Fibroblast of lung (primary cell): ENCODE results near the gene BRAF. TPM values are rescaled to one million over a fixed set of nuclear protein-coding genes. Genes with fewer than 3 reads are reported as not detected.
"Not testable (repeated sequence)": the region's sequence is repeated elsewhere in the genome, so short reads cannot be mapped to it uniquely, and the experiment has no call there.

Experiments used
- DNase-seq, 2 donors: peaks; one replicate each; pipeline versions ENCODE4 v3.0.0 to v3.0.0-alpha.2; 2010; ENCODE audit warnings: low read depth in 2 of 2
- H2AFZ ChIP-seq: 2 replicates; pipeline ENCODE4 v1.5.1; 2012; ENCODE audit warnings: low read length, control low read depth, inconsistent platforms
- H3K27ac ChIP-seq: 2 replicates; pipeline ENCODE4 v1.5.1; 2011; ENCODE audit warnings: low read length, control low read depth; ENCODE audit not compliant: insufficient read depth
- H3K27me3 ChIP-seq: 2 replicates; pipeline ENCODE4 v1.5.1; 2011; ENCODE audit warnings: mild to moderate bottlenecking, low read length; ENCODE audit not compliant: control insufficient read depth, insufficient read depth
- H3K36me3 ChIP-seq: 2 replicates; pipeline ENCODE4 v1.5.1; 2011; ENCODE audit warnings: low read length; ENCODE audit not compliant: control insufficient read depth, insufficient read depth
- H3K4me1 ChIP-seq: 2 replicates; pipeline ENCODE4 v1.5.1; 2011; ENCODE audit warnings: low read length; ENCODE audit not compliant: control insufficient read depth, insufficient read depth; ENCODE audit errors: extremely low read depth
- H3K4me2 ChIP-seq: 2 replicates; pipeline ENCODE4 v1.5.1; 2011; ENCODE audit warnings: low read length, control low read depth; ENCODE audit not compliant: insufficient read depth; ENCODE audit errors: extremely low read depth
- H3K4me3 ChIP-seq, 4 experiments: fragments of 200-600 bp in 1 of 4; sonication (generic) in 1 of 4; replicated peaks in 1 of 4; 2 replicates each; pipeline ENCODE4 v1.5.1; 2011 to 2016; ENCODE audit warnings: low read length in 4 of 4, low read depth in 3 of 4, mild to moderate bottlenecking in 3 of 4, control low read depth in 2 of 4, inconsistent platforms in 1 of 4, mixed read lengths in 1 of 4; ENCODE audit not compliant: insufficient read depth in 1 of 4; ENCODE audit errors: control extremely low read depth in 1 of 4
- H3K79me2 ChIP-seq: 2 replicates; pipeline ENCODE4 v1.5.1; 2012; ENCODE audit warnings: mild to moderate bottlenecking, low read length, inconsistent platforms; ENCODE audit not compliant: control insufficient read depth, insufficient read depth
- H3K9ac ChIP-seq: 2 replicates; pipeline ENCODE4 v1.5.1; 2011; ENCODE audit warnings: mild to moderate bottlenecking, low read length, control low read depth; ENCODE audit not compliant: insufficient read depth
- H3K9me3 ChIP-seq: 2 replicates; pipeline ENCODE4 v1.5.1; 2012; ENCODE audit warnings: low read depth, low read length; ENCODE audit not compliant: control insufficient read depth, insufficient read depth
- H4K20me1 ChIP-seq: 2 replicates; pipeline ENCODE4 v1.5.1; 2011; ENCODE audit warnings: low read length; ENCODE audit not compliant: control insufficient read depth, insufficient read depth; ENCODE audit errors: extremely low read depth
- CTCF ChIP-seq, 2 donors: IDR thresholded peaks in 1 of 2; conservative IDR thresholded peaks in 1 of 2; 1 replicate in 1 of 2; 2 replicates in 1 of 2; pipeline ENCODE4 v1.5.1; 2011 to 2012; ENCODE audit warnings: low read length in 2 of 2, control low read depth in 1 of 2, inconsistent platforms in 1 of 2, low read depth in 1 of 2, mild to moderate bottlenecking in 1 of 2
- EZH2 ChIP-seq: IDR thresholded peaks from 2 replicates; pipeline ENCODE4 v1.5.1; 2012; ENCODE audit warnings: low read length, control low read depth, mild to moderate bottlenecking; ENCODE audit errors: missing control alignments
- polyA plus RNA-seq, 2 donors: library from polyadenylated mRNA; depleted of rRNA in 1 of 2; stranded (reverse) in 1 of 2; unstranded in 1 of 2; fragments of >200 nt; gene quantifications; 2 replicates each; pipeline ENCODE4 v1.2.1, GENCODE V29; 2011 to 2012; ENCODE audit warnings: missing spikeins in 1 of 2
- total RNA-seq: library from RNA; depleted of rRNA; stranded (reverse); fragments of >200 nt; gene quantifications from 2 replicates; pipeline ENCODE4 v1.2.1, GENCODE V29; 2014

BRAF gene
- total and polyA plus RNA-seq, 2 donors (not counting 1 experiment from before 2014, with no cell fraction given), result 21.1 to 23.1 TPM

DNA sequence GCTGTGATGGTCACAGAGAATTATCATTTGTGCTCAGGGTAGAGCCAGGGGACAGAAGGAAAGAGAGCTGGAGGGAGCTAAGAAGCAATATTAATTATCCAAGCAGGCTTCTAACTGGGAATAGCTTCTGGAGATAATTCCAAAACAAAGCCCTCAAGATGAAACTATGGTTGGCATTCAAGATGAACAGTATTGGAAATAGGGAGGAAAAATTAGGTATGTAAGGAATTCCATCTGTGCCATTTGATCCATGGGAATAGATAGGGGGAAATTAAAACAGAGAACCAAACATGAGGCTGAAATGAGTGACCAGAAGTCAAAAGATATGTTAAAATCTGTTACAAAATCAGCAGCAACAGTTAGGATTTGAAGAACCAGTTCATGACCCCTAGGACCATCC, 152.9 kb downstream of the BRAF start:
- H3K4me3 ChIP-seq, result no peak overlapping the region
- no peaks in the 10 kb centered on the region for H4K20me1 ChIP-seq
- H2AFZ ChIP-seq, result no peak overlapping the region
- H3K79me2 ChIP-seq, result no peaks in the 10 kb centered on the region
- H3K9me3 ChIP-seq, result no peaks in the 10 kb centered on the region
- TF ChIP-seq EZH2 (no peak), CTCF (conservative IDR thresholded peaks at IDR 0.05 in 1 of 2, IDR thresholded peaks at IDR 0.05 in 1 of 2; ENCODE audit: low read depth in 1 of 2, low read length in 2 of 2) (no peak)
- peak in 1 of 2 donors; percentile 4 for DNase-seq
- no peak overlapping the region for H3K27ac ChIP-seq
- no peaks in the 10 kb centered on the region for H3K36me3 ChIP-seq
- H3K4me1 ChIP-seq, result no peaks in the 10 kb centered on the region
- no peaks in the 10 kb centered on the region for H3K27me3 ChIP-seq
- no peak overlapping the region for H3K9ac ChIP-seq
- no peak overlapping the region for H3K4me2 ChIP-seq

GRCh38 chr7:140769852-140770251, 154.9 kb downstream of the BRAF start:
- H3K27ac ChIP-seq, result no peak overlapping the region
- no peak overlapping the region for H3K4me2 ChIP-seq
- no peaks in the 10 kb centered on the region for H3K79me2 ChIP-seq
- H3K4me1 ChIP-seq, result no peaks in the 10 kb centered on the region
- no peaks in the 10 kb centered on the region for H4K20me1 ChIP-seq
- no peak overlapping the region for H3K9ac ChIP-seq
- no peaks in the 10 kb centered on the region for H3K36me3 ChIP-seq
- H3K4me3 ChIP-seq, result no peak overlapping the region
- H3K9me3 ChIP-seq, result no peaks in the 10 kb centered on the region
- no peak for TF ChIP-seq EZH2
- no peak for TF ChIP-seq CTCF (conservative IDR thresholded peaks at IDR 0.05 in 1 of 2, IDR thresholded peaks at IDR 0.05 in 1 of 2; ENCODE audit: low read depth in 1 of 2, low read length in 2 of 2)
- DNase-seq, result no peak
- H3K27me3 ChIP-seq, result no peaks in the 10 kb centered on the region
- H2AFZ ChIP-seq, result no peak overlapping the region

DNA sequence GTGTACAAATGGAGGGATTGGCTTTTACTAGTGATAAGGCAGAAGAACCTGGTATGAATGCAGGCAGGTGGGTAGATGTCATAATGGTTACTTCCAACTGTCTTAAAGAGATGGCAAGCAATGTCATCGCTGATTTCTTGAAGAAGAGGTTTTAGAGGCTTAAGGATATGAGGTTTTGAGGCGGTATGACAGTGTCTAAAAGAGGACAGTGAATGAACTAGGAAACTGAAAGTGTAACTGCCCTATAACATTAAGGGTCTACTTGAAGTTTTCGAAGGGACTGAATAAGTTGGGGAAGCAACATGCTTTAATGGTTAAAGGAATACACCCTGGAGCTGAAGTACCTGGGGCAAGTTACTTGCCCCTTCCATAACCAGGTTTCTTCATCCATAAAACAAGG, 157.3 kb downstream of the BRAF start:
- DNase-seq, result no peak
- Histone ChIP-seq H3K27ac (no peak overlapping the region), H3K36me3 (no peaks in the 10 kb centered on the region), H3K9ac (no peak overlapping the region), H4K20me1 (no peaks in the 10 kb centered on the region), H3K9me3 (no peaks in the 10 kb centered on the region), H3K4me2 (no peak overlapping the region), H3K79me2 (no peaks in the 10 kb centered on the region), H3K27me3 (no peaks in the 10 kb centered on the region), H3K4me1 (no peaks in the 10 kb centered on the region), H3K4me3 (no peak overlapping the region), H2AFZ (no peak overlapping the region)
- TF ChIP-seq EZH2 (no peak), CTCF (conservative IDR thresholded peaks at IDR 0.05 in 1 of 2, IDR thresholded peaks at IDR 0.05 in 1 of 2; ENCODE audit: low read depth in 1 of 2, low read length in 2 of 2) (no peak)

DNA sequence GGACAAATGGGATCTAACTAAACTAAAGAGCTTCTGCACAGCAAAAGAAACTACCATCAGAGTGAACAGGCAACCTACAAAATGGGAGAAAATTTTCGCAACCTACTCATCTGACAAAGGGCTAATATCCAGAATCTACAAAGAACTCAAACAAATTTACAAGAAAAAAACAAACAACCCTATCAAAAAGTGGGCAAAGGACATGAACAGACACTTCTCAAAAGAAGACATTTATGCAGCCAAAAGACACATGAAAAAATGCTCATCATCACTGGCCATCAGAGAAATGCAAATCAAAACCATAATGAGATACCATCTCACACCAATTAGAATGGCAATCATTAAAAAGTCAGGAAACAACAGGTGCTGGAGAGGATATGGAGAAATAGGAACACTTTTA, 159.3 kb downstream of the BRAF start:
- not testable (repeated sequence) for H3K36me3 ChIP-seq, DNase-seq, H3K4me3 ChIP-seq, H3K27ac ChIP-seq, H3K4me2 ChIP-seq, H3K79me2 ChIP-seq, H3K4me1 ChIP-seq, H3K9ac ChIP-seq, H4K20me1 ChIP-seq, H3K27me3 ChIP-seq, H2AFZ ChIP-seq, H3K9me3 ChIP-seq

DNA sequence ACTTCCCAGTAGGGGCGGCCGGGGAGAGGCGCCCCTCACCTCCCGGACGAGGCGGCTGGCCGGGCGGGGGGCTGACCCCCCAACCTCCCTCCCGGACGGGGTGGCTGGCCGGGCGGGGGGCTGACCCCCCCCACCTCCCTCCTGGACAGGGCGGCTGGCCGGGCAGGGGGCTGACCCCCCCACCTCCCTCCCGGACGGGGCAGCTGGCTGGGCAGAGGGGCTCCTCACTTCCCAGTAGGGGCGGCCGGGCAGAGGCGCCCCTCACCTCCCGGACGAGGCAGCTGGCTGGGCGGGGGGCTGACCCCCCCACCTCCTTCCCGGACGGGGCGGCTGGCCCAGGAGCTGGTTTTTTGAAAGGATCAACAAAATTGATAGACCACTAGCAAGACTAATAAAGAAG, 161.6 kb downstream of the BRAF start:
- H3K4me3 ChIP-seq, H3K9me3 ChIP-seq, H3K27me3 ChIP-seq, H2AFZ ChIP-seq, H3K79me2 ChIP-seq, DNase-seq, H3K4me1 ChIP-seq, H3K4me2 ChIP-seq, H3K9ac ChIP-seq, H3K27ac ChIP-seq, H4K20me1 ChIP-seq, H3K36me3 ChIP-seq: not testable (repeated sequence)
